GM21825 (cell line): ENCODE measurements around the gene EPB41L4A.
"Not testable (repeated sequence)": the region's sequence is repeated elsewhere in the genome, so short reads cannot be mapped to it uniquely, and the experiment has no call there.

Source experiments
- ATAC-seq: cut with Tn5 transposase; IDR thresholded peaks from one replicate; pipeline ENCODE4 v1.9.1; 2021; ENCODE audit warnings: mild to moderate bottlenecking, moderate library complexity; ENCODE audit not compliant: unreplicated experiment

EPB41L4A gene

GRCh38 chr5:112217843-112218579 lies 201.1 kb downstream of the EPB41L4A start:
- ATAC-seq, result no peak

- ATAC-seq, result no peak
These were observed 202.9 kb downstream of the EPB41L4A start for GRCh38 chr5:112216140-112216539.

- no peak for ATAC-seq
These were observed 208.6 kb downstream of the EPB41L4A start for GRCh38 chr5:112210430-112211005.

- no peak for ATAC-seq
These were observed 210.1 kb downstream of the EPB41L4A start for GRCh38 chr5:112208699-112209615.

- ATAC-seq, result not testable (repeated sequence)
These were observed 210.9 kb downstream of the EPB41L4A start for GRCh38 chr5:112208195-112208594.

- no peak for ATAC-seq
These were observed 213.2 kb downstream of the EPB41L4A start for GRCh38 chr5:112205846-112206245.

GRCh38 chr5:112203229-112203628 lies 215.8 kb downstream of the EPB41L4A start:
- peak; percentile 61 for ATAC-seq

GRCh38 chr5:112202694-112203093 lies 216.4 kb downstream of the EPB41L4A start:
- ATAC-seq, result no peak

GRCh38 chr5:112201141-112201540 lies 217.9 kb downstream of the EPB41L4A start:
- no peak for ATAC-seq

- ATAC-seq, result no peak
These were observed 218.9 kb downstream of the EPB41L4A start for GRCh38 chr5:112200131-112200530.

- ATAC-seq, result no peak
These were observed 222.5 kb downstream of the EPB41L4A start for GRCh38 chr5:112196584-112196983.

- no peak for ATAC-seq
These were observed 223.2 kb downstream of the EPB41L4A start for GRCh38 chr5:112195924-112196323.

GRCh38 chr5:112192866-112193265 lies 226.2 kb downstream of the EPB41L4A start:
- ATAC-seq, result no peak

- ATAC-seq, result no peak
These were observed 227.0 kb downstream of the EPB41L4A start for GRCh38 chr5:112192072-112192471.

GRCh38 chr5:112189391-112189790 lies 229.7 kb downstream of the EPB41L4A start:
- ATAC-seq, result no peak

- ATAC-seq, result no peak
These were observed 232.6 kb downstream of the EPB41L4A start for GRCh38 chr5:112186401-112186990.

- no peak for ATAC-seq
These were observed 235.2 kb downstream of the EPB41L4A start for GRCh38 chr5:112183874-112184273.

- ATAC-seq, result no peak
These were observed 235.9 kb downstream of the EPB41L4A start for GRCh38 chr5:112183103-112183711.

- ATAC-seq, result no peak
These were observed 239.8 kb downstream of the EPB41L4A start for GRCh38 chr5:112179290-112179689.

- peak; percentile 90 for ATAC-seq
These were observed 244.0 kb downstream of the EPB41L4A start for GRCh38 chr5:112174959-112175594.
